ENCODE results near the gene GUCA1C. TPM values are rescaled to one million over a fixed set of nuclear protein-coding genes. Genes with fewer than 3 reads are reported as not detected.

Gene GUCA1C
- not detected in 2 replicates for total RNA-seq

GRCh38 chr3:108953700-108954099 is at the start of gene GUCA1C:
GUCA1C (minus strand) TSS chr3:108953879; CDS start chr3:108953762, 117 bp downstream.

Other genes with a start within 250 kb of the GUCA1C start
- not detected in 2 replicates for gene RETNLB, start 196.5 kb downstream of the GUCA1C start, total RNA-seq
- gene TRAT1, start 131.1 kb downstream of the GUCA1C start, total RNA-seq = not detected in 2 replicates
- not detected in 2 replicates for gene MORC1, start 164.3 kb upstream of the GUCA1C start, total RNA-seq
- gene C3orf85, start 182.8 kb upstream of the GUCA1C start, total RNA-seq = not detected in 2 replicates

Data from tracheal epithelial cell (primary cell).